Activated CD4-positive, alpha-beta T cell treated with anti-CD3 and anti-CD28 coated beads for 24 hours (primary cell): Measurements from ENCODE around the gene ACAA1.
"Not testable (repeated sequence)": the region's sequence is repeated elsewhere in the genome, so short reads cannot be mapped to it uniquely, and the experiment has no call there.

Experiments
- DNase-seq, 2 donors: peaks; one replicate each; pipeline ENCODE4 v3.0.0-alpha.2; 2020; ENCODE audit warnings: low read depth in 2 of 2

ACAA1 gene

DNA sequence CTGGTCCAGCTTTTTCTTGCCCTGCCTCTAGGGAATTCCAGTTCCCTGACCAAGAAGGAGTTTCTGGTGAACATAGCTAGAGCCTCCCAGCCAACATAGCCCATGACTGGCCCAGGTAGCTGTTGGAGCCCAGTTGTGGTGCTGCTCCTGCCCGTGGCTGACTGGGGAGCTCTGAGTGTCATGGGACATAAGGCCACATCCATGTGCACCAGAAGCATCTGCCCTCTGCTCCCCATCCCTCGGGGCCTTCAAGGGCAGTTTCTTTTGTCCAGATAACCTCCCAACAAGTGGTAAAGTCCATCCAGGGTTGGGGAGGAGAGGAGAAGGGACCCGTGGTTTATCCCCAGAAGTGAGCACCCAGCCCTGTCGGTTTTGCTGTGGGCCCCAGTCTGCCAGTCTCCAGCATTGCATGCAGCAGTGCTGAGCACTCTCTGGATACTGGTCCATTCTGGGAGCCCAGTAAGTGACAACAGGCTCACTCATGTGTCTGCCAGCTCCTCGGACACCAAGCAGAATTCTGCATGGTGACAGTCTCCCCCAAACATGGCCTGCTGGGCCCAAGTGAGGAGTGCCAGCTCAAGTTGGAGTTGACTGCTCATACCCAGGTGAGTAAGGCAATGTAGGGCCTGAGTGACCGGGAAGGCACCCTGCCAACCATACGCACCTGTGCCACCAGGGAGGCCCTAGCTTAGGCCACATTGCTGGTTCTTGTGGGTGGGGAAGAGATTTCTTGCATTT lies 28.8 kb downstream of the ACAA1 start:
- DNase-seq = no peak

- DNase-seq = no peak
Observed at GRCh38 chr3:38105525-38105924, 31.4 kb downstream of the ACAA1 start.

DNA sequence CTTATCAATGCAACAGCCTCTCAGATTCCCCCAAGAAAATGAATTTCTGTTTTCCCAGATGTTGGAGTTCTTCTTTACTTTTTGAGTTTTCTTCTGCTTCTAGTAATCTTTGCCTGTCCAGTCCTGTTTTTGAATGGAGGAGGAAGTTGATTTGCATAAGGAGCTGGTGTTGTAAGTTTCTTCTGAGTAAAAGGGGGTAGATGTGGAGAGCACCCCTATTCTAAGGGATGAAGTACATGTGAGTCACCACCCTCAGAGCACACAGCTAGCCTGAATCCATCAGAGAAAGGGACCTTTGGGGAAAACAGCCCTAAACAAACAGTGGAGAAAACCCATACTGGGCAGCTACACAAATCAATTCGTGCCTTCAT lies 34.5 kb downstream of the ACAA1 start:
- no peak for DNase-seq

DNA sequence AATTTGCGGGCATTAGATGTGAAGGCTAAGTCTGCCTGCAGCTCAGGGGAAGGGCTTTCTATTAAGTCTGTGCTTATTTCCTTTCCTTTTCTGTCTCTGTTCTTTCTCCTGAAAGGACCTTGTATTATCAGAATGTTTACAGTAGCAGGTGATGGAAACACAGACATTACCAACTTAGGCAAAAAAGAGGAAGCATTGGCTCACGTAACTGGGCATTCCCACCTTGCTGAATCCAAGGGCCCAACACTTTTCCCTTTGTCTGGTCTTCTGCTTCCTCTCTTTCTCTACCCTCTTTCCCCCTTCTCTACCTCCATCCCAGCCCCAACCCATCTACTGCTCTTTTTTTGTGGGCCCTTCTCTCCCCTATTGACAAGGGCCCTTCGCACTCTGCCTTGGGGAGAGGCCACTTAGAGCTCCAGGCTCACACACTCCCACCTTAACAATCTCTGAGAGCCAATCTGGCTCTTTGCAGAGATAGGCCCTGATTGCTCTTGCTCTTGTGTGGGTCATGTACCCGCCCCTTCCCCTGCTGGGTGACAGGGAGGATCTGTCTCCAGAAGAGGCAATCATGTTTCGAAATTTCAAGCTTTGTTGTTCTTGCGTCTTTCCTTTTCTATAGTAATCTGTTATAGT lies 35.0 kb downstream of the ACAA1 start:
- no peak for DNase-seq

DNA sequence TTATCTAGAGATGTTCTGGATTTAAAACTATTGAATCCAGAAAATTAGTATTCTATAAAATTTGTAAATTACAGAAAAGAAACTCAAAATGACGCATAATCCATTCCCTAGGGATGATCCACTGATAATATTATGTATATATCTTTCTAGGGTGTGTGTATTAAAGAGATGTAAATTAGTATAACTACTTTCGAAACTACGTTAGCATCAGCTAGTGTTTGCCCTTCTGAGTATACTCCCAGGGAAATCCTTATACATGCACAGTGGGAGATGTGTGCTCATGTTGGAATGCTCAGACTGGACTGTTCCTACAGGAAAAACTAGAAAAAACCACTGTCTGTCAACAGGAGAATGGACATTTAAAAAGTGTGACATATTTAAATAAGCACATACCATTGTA lies 36.4 kb downstream of the ACAA1 start:
- DNase-seq = no peak

DNA sequence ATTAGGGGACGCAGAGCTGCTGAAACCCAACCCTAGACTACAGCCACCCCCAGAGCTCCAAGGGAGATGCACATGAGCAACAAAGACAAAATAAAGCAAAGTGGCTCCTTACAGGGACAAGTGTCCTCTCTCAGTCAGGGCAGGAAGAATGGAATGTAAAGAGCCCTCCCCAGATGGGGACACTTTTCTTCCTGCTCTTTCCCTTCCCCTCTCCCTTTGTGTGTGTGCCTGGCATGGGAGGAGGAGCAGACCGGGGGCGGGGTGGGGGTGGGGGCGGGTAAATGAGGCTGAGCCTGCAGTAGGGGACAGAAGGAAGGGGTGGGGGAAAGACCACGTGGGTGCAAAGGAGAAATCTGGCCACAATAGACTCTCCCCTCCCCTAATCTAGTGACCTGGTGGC lies 37.4 kb downstream of the ACAA1 start:
- no peak for DNase-seq

DNA sequence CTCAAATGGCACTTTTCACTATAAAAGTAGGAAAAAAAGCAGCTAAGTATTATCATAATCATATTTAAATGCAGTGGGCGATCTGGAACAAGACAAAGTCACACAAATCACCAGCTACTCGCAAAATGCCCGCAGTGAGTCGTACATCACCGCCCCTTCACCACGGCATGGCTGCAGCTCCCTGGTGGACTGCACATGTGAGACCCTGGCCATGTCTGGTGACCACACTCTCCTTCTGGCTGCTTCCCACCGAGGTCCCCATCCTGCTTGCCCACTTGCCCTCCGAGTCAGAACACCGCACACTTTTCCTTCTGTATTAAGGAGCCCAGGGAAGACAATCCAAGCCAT lies 38.6 kb downstream of the ACAA1 start:
- no peak for DNase-seq

- DNase-seq = no peak
Observed at GRCh38 chr3:38097446-38098375, 39.2 kb downstream of the ACAA1 start.

GRCh38 chr3:38095669-38096483 lies 41.1 kb downstream of the ACAA1 start:
- no peak for DNase-seq

DNA sequence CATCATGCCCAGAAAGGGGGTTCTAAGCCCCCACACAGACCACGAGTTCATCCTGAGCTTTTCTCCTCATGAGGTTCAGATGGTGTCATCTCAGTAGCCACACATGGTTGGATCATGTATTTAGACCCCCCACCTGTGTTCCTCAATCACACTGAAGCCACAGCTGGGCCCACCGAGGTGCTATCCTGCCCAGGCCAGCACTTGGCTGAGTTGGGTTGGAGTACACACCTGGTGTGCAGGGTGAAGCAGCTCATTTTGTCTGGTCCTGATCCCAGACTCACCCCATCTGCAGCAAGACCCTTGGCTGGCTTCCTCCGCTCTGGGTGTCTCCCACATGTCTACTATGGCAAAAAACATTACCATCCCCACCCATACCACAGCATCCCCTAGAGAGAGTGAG lies 41.9 kb downstream of the ACAA1 start:
- DNase-seq = no peak

- no peak for DNase-seq
Observed at GRCh38 chr3:38090453-38090852, 46.5 kb downstream of the ACAA1 start.

- DNase-seq = no peak
Observed at GRCh38 chr3:38089163-38089562, 47.8 kb downstream of the ACAA1 start.

DNA sequence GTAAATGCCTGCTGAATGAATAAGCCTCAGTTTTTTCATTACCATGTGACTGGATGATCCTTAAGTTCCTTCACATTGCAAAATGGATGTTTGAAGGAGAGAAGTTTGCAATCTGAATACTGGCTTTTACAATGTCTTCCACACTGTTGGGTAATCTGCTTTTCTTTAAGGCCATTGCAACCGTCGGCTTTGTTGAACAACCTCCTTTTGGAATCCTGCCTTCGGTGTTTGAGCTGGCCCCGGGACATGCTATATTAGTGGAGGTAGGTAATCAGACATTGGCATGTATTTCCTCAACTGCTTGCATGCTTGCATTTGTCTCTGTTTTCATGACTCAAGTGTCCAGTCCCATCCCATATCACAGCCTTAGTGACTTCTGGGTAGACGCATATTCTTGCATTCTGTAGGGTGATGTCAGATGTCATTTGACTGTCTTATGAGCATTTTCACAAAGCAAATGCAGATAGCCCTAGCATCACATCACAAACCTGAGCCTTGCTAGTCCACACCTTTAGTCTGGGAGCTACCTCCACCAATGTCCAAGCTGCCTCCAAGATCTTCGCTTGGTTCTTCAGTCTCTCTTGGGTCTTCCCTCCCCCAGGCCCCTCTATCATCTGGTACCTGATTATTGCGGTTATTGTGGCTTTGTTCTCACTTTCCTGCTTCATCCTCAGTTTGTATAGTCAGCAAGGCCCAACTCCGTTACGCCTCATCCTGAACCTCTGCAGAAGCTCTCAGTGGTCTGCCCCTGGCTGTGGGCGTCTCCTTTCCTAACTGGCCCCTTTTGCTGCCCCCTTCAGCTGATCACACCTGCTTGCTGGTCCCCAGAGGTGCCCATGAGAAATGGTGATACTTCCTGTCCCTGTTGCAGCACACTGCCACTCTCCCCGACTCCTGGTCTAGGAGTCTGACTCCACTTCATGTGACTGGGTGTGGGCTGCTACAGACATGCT lies 48.5 kb downstream of the ACAA1 start:
- DNase-seq = no peak

- not testable (repeated sequence) for DNase-seq
Observed at GRCh38 chr3:38087278-38087677, 49.6 kb downstream of the ACAA1 start.

- DNase-seq = no peak
Observed at GRCh38 chr3:38086496-38086895, 50.4 kb downstream of the ACAA1 start.

DNA sequence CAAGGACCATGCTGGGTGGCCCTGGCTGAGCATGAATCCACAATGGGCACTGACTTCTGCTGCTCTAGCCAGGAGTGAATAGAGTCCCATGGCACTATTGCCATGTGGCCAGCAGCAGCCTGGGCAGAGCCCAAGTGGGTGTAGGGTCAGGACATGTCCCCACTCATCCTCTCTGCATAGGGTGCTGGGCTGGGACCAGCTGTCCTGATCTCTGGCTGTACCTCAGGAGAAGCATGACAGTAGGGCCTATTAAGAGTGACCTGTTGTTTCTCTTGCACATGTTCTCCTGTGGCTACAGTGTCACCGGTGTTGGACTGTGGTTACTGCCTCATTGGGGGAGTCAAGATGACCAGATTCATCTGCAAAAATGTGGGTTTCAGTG lies 51.0 kb downstream of the ACAA1 start:
- no peak for DNase-seq

DNA sequence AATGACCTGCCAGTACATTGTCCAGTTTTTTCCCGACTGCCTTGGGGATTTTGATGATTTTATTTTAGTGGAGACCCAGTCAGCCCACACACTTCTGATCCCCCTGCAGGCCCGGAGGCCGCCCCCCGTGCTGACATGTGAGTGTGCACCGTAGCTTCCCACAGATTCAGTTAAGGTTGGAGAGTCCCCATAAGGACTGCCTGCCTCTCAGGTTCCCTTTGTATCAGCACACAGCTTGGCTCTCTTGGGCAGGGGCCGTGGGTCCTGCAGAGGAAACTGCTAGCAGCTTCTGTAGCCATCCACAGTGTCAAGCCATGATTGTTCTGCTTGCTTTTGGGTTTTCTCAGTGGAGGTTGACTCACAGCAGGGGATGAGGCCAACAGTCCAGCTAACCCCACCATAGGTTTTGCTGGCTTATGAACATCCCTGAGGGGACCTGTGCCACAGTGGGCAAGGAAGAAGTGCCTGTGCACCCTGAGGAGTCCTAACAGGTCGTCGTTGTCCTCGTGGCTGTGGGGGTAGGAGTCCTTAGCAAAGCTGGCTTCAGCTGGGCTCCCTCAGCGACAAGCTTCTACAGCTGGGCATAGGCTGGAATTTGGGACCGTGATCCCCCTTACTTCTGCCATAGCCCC lies 51.5 kb downstream of the ACAA1 start:
- no peak for DNase-seq

DNA sequence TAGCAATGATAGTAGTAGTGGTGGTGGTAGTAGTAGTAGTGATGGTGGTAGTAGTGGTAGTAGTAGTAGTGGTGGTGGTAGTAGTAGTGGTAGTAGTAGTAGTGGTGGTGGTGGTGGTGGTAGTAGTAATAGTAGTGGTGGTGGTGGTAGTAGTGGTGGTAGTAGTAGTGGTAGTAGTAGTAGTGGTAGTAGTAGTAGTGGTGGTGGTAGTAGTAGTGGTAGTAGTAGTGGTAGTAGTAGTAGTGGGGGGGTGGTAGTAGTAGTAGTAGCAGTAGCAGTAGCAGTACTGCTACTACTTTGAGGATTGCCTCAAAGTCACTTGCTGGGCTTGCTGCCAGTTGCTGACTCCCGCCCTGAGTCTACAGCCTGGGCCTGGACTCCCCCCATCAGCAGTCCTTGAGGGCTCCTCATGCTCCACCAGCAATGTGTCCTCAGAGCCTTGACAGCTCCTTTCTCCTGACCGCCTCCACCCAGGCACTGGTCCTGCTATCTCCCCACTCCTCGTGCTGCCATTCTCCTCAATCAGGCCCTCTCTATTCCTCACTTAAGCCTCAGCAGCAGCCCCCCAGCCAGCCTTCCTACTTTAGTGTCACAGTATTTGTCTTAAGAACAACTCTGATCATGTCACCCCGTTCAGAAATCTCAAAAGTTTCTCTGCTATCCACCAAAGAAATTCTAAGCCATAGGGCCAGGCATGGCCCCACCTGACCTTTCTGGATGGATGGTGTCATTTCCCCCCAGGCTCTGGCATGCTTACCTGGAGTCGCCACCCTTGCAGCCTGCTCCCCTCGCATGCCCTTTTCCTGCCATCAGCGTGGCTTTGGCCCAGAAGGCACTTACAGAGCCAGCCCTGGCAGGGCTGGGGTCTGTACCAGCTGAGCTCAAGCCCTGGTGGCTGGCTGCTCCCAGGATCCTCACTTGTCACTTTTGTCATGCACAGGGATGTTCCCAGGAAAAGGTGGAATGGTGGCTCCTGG lies 52.3 kb downstream of the ACAA1 start:
- no peak for DNase-seq

DNA sequence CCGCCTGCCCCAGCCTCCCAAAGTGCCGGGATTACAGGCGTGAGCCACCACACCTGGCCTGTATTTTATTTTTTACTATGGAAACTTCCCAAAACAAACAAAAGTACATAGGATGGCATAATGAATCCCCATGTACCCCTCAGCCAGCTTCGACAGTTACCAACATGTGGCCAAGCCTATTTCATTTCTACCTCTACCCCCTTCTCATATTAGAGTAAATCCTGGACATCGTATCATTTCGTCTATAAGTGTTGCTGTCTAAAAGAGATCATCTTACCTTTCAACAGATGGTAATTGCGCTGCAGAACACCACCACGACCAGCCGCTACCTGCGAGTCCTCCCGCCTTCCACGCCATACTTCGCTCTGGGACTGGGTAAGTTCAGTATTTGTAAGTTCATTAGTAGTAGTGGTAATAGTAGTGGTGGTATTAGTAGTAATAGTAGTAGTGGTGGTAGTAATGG lies 53.0 kb downstream of the ACAA1 start:
- no peak for DNase-seq
